Erythroblast (primary cell): ENCODE measurements around the gene CIC.
"Not testable (repeated sequence)": the region's sequence is repeated elsewhere in the genome, so short reads cannot be mapped to it uniquely, and the experiment has no call there.

Experiments
- DNase-seq, 2 experiments: peaks; one replicate each; lab custom pipeline; 2025; lab: John Stamatoyannopoulos, UW
- GATA1 ChIP-seq: IDR thresholded peaks from 2 replicates; pipeline ENCODE4 v1.6.1; 2011; ENCODE audit warnings: low read depth, mild to moderate bottlenecking, control low read depth, low read length, moderate library complexity
- POLR2A ChIP-seq: IDR thresholded peaks from 2 replicates; pipeline ENCODE4 v1.6.1; 2011; ENCODE audit warnings: mild to moderate bottlenecking, low read length

Gene CIC

GRCh38 chr19:42255766-42256745 is 13.0 kb upstream of the CIC start:
- DNase-seq: no peak
- TF ChIP-seq GATA1: no peak
- no peak for TF ChIP-seq POLR2A

GRCh38 chr19:42257842-42258241 is 11.2 kb upstream of the CIC start:
- DNase-seq: not testable (repeated sequence)

- no peak for DNase-seq
- TF ChIP-seq POLR2A (no peak), GATA1 (no peak)
Measured at GRCh38 chr19:42261763-42262162, 7.3 kb upstream of the CIC start.

- not testable (repeated sequence) for DNase-seq
Measured at GRCh38 chr19:42266105-42266504, 2.9 kb upstream of the CIC start.

- not testable (repeated sequence) for DNase-seq
Measured at GRCh38 chr19:42266928-42267603, 2.0 kb upstream of the CIC start.

- TF ChIP-seq POLR2A (no peak), GATA1 (no peak)
- DNase-seq: no peak
Measured at GRCh38 chr19:42267644-42268141, 1.4 kb upstream of the CIC start.

GRCh38 chr19:42268142-42268703 is 829 bp upstream of the CIC start:
- DNase-seq: peak; percentile 100
- TF ChIP-seq GATA1 (no peak), POLR2A (peak; percentile 90)

- DNase-seq: peak; percentile 70 to 78
- TF ChIP-seq GATA1 (no peak), POLR2A (no peak)
Measured at GRCh38 chr19:42269478-42270345, 660 bp downstream of the CIC start.

- no peak for TF ChIP-seq GATA1
- peak; percentile 55 for TF ChIP-seq POLR2A
- DNase-seq: peak; percentile 78 to 79
Measured at GRCh38 chr19:42270346-42271044, 1.4 kb downstream of the CIC start.

- TF ChIP-seq POLR2A (no peak), GATA1 (no peak)
- DNase-seq: no peak
Measured at GRCh38 chr19:42271045-42271419, 2.0 kb downstream of the CIC start.

- no peak for TF ChIP-seq GATA1
- TF ChIP-seq POLR2A: no peak
- no peak for DNase-seq
Measured at GRCh38 chr19:42271861-42272534, 2.9 kb downstream of the CIC start.

- no peak for TF ChIP-seq POLR2A
- no peak for TF ChIP-seq GATA1
- no peak for DNase-seq
Measured at GRCh38 chr19:42272535-42272897, 3.5 kb downstream of the CIC start.
